ENCODE data around the gene GCN1.

GCN1 gene

GRCh38 chr12:120079411-120080400 is 114.8 kb downstream of the GCN1 start:
- no peaks in the 10 kb centered on the region for H3K9me3 ChIP-seq
- H3K4me2 ChIP-seq, result peak overlapping the region; percentile 78
- H3K4me3 ChIP-seq, result peak overlapping the region; percentile 19; the same call in 1 of the 2 replicates
- peak overlapping the region; percentile 78 for H3K27ac ChIP-seq
- peak overlapping the region; percentile 63; the same call in 1 of the 2 replicates for H3K9ac ChIP-seq
- peaks cover 60% of the 10 kb centered on the region for H3K4me1 ChIP-seq
- no peaks in the 10 kb centered on the region for H3K36me3 ChIP-seq
- no peaks in the 10 kb centered on the region for H4K20me1 ChIP-seq
- TF ChIP-seq Cebpa-rat (IDR thresholded peaks at IDR 0.05), result no peak
- no peaks in the 10 kb centered on the region for H3K27me3 ChIP-seq

- Histone ChIP-seq H3K36me3 (no peaks in the 10 kb centered on the region), H4K20me1 (no peaks in the 10 kb centered on the region), H3K9me3 (no peaks in the 10 kb centered on the region), H3K4me1 (peaks cover 65% of the 10 kb centered on the region), H3K27ac (peak overlapping the region; percentile 78), H3K27me3 (no peaks in the 10 kb centered on the region), H3K4me3 (peak overlapping the region; percentile 19; the same call in 1 of the 2 replicates), H3K9ac (peak overlapping the region; percentile 63; the same call in 1 of the 2 replicates), H3K4me2 (peak overlapping the region; percentile 78)
- TF ChIP-seq Cebpa-rat (IDR thresholded peaks at IDR 0.05), result no peak
These were observed 115.6 kb downstream of the GCN1 start for GRCh38 chr12:120078868-120079267.

DNA sequence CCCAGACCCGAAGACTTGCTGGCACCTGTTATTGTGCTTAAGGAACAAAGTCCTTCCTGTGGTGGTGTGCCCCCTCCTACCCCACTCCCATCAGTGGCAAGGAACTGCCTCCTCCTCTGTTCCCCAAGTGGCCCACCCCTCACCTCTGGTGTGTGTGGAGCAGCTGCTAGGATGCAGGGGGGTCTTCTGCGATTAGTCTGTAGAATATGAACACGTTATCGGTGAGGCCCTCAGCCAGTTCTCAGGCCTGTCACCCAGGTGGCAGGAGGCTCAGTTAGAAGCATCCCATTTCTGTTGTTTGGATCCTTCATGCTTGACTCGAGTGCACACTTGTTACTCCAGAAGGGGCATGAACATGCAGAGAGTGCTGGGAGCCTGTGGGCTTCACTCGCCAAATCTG is 117.3 kb downstream of the GCN1 start:
- H4K20me1 ChIP-seq, result no peaks in the 10 kb centered on the region
- peaks cover 65% of the 10 kb centered on the region for H3K4me1 ChIP-seq
- H3K36me3 ChIP-seq, result no peaks in the 10 kb centered on the region
- peak overlapping the region; percentile 78 for H3K4me2 ChIP-seq
- no peak overlapping the region; the same call in 1 of the 2 replicates for H3K4me3 ChIP-seq
- H3K9me3 ChIP-seq, result no peaks in the 10 kb centered on the region
- H3K27ac ChIP-seq, result peak overlapping the region; percentile 33
- no peak for TF ChIP-seq Cebpa-rat (IDR thresholded peaks at IDR 0.05)
- no peak overlapping the region for H3K9ac ChIP-seq
- no peaks in the 10 kb centered on the region for H3K27me3 ChIP-seq
